ENCODE results near the gene AOX1.

- no peak for TF ChIP-seq CTCF (IDR thresholded peaks at IDR 0.05 in 4 of 5, conservative IDR thresholded peaks at IDR 0.05 in 1 of 5)
- TF ChIP-seq POLR2A (IDR thresholded peaks at IDR 0.05): no peak
Measured at GRCh38 chr2:200661477-200661876, 75.7 kb downstream of the AOX1 start.

All from gastrocnemius medialis (tissue), 4 donors.